NCI-H526 treated with DMSO at 0.1 percent for 48 hours (cell line): ENCODE measurements around the gene KCNAB1.

ENCODE experiments used
- DNase-seq: peaks from one replicate; lab custom pipeline; 2025; lab: John Stamatoyannopoulos, UW

The KCNAB1 gene

DNA sequence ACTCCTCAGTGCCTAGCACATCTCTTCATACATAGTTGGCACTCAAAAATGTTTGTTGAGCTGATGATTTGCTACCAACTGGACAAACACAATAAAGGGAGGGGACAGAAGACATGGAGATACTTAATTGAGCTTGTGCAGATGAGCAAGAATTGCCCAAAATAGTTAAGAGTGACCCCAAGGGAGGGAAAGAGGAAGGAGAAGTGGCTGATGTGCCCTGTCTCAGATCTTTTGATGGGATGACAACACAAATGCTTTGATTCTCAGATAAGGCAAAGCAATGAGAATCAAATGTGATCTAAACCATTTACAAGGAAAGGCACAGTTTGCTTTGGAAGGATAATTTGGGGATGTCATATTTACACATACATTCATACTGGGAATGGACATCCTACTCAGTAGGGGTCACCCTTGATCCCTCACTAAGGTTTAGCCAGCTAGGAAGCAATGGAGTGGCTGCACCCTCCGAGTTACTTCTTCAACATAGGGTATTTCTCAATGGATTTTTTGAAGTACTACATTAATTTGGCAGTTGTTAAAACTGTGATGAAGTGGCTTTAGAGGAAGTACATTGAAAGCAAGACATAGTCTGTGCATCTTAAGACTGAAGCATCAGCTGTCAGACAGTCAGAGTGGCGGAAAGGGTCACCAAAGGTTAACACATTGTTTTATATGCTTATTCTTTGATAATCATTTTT lies 456.4 kb downstream of the KCNAB1 start:
- DNase-seq = no peak

DNA sequence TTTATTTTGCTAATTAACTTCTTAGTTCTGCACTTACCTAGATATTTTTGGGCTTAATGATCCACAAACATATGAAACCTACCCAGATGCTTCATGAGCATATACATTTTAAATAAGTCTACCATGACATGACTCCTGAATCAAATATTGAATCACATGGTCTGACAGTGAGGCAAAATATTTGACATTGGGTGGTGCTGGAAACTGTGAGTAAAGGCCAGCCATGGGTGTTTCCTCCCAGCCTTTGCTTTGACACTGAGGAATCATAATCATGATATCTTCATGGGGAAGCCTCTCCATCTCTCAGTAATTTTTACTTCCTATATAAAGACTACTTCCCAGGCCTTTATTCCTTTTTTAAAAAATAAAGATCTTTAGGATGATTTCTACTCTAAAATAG lies 457.4 kb downstream of the KCNAB1 start:
- no peak for DNase-seq

GRCh38 chr3:156579427-156579851 lies 459.1 kb downstream of the KCNAB1 start:
- no peak for DNase-seq

DNA sequence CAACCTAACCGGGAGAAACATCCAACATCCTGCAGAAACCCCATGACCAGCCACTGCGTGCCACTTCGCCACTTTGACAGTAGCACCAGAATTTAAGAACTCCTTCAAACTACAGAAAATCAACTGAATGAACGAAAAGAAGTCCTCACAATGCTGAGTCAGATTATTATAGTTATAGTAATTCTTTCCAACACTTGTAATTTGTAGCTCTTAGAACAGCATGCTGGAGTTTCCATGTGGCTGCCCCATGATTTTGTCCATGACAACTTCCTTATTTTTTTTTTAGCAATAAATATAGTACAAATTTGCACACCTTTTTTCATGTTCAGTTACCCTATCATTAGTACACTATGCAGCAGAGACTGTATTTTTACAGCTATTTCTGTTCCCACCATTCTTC lies 460.7 kb downstream of the KCNAB1 start:
- DNase-seq = no peak

DNA sequence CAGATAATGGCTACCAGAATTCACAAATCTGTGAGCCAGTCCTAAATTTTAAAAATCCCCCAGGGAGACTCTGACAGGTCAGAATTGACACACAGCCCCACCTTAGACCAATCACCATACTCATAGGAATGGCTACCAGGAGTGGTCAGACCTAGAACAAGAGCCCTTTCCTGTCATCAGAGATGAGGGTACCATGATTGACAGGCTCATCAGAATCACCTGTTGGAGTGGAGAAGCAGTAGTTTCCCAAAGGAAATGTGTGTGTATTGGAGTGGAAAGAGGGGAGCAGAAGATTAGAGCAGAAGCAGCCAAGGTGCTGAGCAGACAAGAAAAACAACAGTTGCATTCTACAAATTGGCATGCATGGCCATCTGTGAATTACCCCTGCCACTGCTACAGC lies 461.6 kb downstream of the KCNAB1 start:
- no peak for DNase-seq

DNA sequence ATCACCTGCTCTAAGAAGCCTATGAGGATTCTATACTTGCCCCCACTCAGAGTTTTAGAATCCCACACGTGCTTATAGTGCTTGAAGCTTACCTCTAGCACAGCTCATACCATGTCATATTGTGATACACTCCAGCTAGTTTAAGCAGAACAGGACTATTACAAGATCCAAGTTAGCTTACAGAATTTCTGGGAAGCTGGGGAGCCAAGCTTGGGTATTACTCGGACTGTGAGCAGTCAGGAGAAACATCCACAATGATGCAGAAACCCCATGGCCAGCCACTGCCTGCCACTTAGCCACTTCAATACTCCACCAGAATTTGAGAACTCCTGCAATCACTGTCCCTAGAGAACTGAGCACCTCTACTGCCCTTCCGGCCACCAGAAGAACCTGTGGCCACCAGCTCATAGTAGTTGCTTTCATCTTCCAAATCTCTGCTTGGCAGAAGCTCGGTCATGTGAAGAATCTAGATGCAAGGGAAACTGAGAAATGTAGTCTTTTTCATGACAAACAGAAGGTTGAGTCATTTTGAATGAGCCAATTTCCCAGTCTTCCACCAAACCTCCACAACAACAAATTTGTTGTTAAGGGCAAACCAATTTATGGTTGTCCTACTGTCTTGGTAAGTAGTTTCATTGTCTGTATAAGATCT lies 462.3 kb downstream of the KCNAB1 start:
- DNase-seq = no peak

DNA sequence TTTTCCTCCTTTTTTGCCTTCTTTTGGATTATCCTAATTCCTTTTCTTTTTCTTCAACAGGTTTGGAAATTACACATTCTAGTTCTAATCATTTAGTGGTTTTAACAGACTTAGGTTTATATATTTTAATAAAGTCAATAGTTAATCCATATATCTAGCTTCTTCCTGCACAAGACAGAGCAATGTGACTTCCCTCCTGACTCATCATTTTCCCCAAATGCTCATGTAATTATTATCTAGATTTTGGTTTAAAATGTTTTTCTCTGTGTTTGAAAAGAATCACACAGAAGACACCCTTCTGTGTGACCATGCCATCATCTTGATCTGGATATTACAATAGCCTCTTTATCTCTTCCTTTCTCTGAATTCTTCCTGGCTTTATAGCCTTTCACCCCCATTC lies 463.1 kb downstream of the KCNAB1 start:
- no peak for DNase-seq

GRCh38 chr3:156586905-156587759 lies 466.8 kb downstream of the KCNAB1 start:
- DNase-seq = no peak

GRCh38 chr3:156587760-156588069 lies 467.3 kb downstream of the KCNAB1 start:
- no peak for DNase-seq
